OCI-LY3 (cell line): ENCODE measurements around the gene MED13L.

Experiments used
- H2AFZ ChIP-seq: fragments of 200-600, 300-600 bp; shearing (Covaris generic); 2 replicates; pipeline ENCODE4 v1.6.0; 2014; ENCODE audit warnings: antibody characterized with exemption, low read depth, low read length
- H3K27ac ChIP-seq: fragments of 200-600, 300-600 bp; sonication (generic); 2 replicates; pipeline ENCODE4 v1.5.1; 2014; ENCODE audit warnings: mild to moderate bottlenecking, low read length, moderate library complexity, mixed read lengths
- H3K27me3 ChIP-seq: fragments of 200-600, 300-600 bp; sonication (generic); 2 replicates; pipeline ENCODE4 v1.6.1; 2014; ENCODE audit warnings: low read depth, low read length, mixed read lengths
- H3K36me3 ChIP-seq: fragments of 200-600, 300-600 bp; sonication (generic); replicated peaks from 2 replicates; pipeline ENCODE3; 2014; ENCODE audit warnings: low read depth, low read length, mixed read lengths
- H3K4me1 ChIP-seq: fragments of 300-600, 200-600 bp; sonication (generic); 2 replicates; pipeline ENCODE4 v1.6.1; 2014; ENCODE audit warnings: low read length, mixed read lengths
- H3K4me2 ChIP-seq: fragments of 200-600, 300-600 bp; sonication (generic); 2 replicates; pipeline ENCODE4 v1.6.1; 2014; ENCODE audit warnings: low read length, mixed read lengths
- H3K4me3 ChIP-seq: fragments of 300-600, 200-600 bp; sonication (generic); 2 replicates; pipeline ENCODE4 v1.5.1; 2014; ENCODE audit warnings: antibody characterized with exemption, mild to moderate bottlenecking, low read length, moderate library complexity
- H3K79me2 ChIP-seq: fragments of 300-600, 200-600 bp; shearing (Covaris generic); 2 replicates; pipeline ENCODE4 v1.6.1; 2014; ENCODE audit warnings: mild to moderate bottlenecking, low read length, mixed read lengths
- H3K9ac ChIP-seq: fragments of 300-600, 200-600 bp; shearing (Covaris generic); 2 replicates; pipeline ENCODE4 v1.6.0; 2014; ENCODE audit warnings: mild to moderate bottlenecking, low read length, moderate library complexity
- H3K9me3 ChIP-seq: fragments of 200-600, 300-600 bp; shearing (Covaris generic); 2 replicates; pipeline ENCODE4 v1.6.1; 2014; ENCODE audit warnings: low read length, mixed read lengths; ENCODE audit not compliant: insufficient read depth
- H4K20me1 ChIP-seq: fragments of 200-600, 300-600 bp; sonication (generic); 2 replicates; pipeline ENCODE4 v1.6.1; 2016; ENCODE audit warnings: low read length, mixed read lengths; ENCODE audit not compliant: insufficient read depth
- CTCF ChIP-seq: fragments of 200-600, 300-600 bp; sonication (generic); IDR thresholded peaks from 2 replicates; pipeline ENCODE4 v1.5.1; 2014; ENCODE audit warnings: antibody characterized with exemption, low read length, low read depth
- EZH2phosphoT487 ChIP-seq: fragments of 200-600 bp; shearing (Covaris generic); IDR thresholded peaks from 2 replicates; pipeline ENCODE4 v1.6.1; 2018; ENCODE audit warnings: antibody characterized with exemption, mixed run types, low read depth

The MED13L gene

GRCh38 chr12:115960868-115961802 lies 316.4 kb downstream of the MED13L start:
- H4K20me1 ChIP-seq, result no peaks in the 10 kb centered on the region
- no peak overlapping the region for H3K4me2 ChIP-seq
- H3K4me1 ChIP-seq, result no peaks in the 10 kb centered on the region
- no peaks in the 10 kb centered on the region for H3K9me3 ChIP-seq
- no peak overlapping the region for H2AFZ ChIP-seq
- H3K79me2 ChIP-seq, result no peaks in the 10 kb centered on the region
- peaks cover 48% of the 10 kb centered on the region for H3K36me3 ChIP-seq
- TF ChIP-seq CTCF (no peak), EZH2phosphoT487 (no peak)
- no peaks in the 10 kb centered on the region for H3K27me3 ChIP-seq
- no peak overlapping the region for H3K27ac ChIP-seq
- H3K4me3 ChIP-seq, result no peak overlapping the region
- H3K9ac ChIP-seq, result no peak overlapping the region

GRCh38 chr12:115957686-115958290 lies 319.7 kb downstream of the MED13L start:
- no peaks in the 10 kb centered on the region for H3K79me2 ChIP-seq
- no peak overlapping the region for H3K27ac ChIP-seq
- H3K36me3 ChIP-seq, result peaks cover 25% of the 10 kb centered on the region
- H3K4me2 ChIP-seq, result no peak overlapping the region
- TF ChIP-seq CTCF (no peak), EZH2phosphoT487 (no peak)
- no peaks in the 10 kb centered on the region for H3K9me3 ChIP-seq
- no peaks in the 10 kb centered on the region for H3K27me3 ChIP-seq
- H3K9ac ChIP-seq, result no peak overlapping the region
- H4K20me1 ChIP-seq, result no peaks in the 10 kb centered on the region
- H2AFZ ChIP-seq, result no peak overlapping the region
- H3K4me1 ChIP-seq, result no peaks in the 10 kb centered on the region
- H3K4me3 ChIP-seq, result no peak overlapping the region

DNA sequence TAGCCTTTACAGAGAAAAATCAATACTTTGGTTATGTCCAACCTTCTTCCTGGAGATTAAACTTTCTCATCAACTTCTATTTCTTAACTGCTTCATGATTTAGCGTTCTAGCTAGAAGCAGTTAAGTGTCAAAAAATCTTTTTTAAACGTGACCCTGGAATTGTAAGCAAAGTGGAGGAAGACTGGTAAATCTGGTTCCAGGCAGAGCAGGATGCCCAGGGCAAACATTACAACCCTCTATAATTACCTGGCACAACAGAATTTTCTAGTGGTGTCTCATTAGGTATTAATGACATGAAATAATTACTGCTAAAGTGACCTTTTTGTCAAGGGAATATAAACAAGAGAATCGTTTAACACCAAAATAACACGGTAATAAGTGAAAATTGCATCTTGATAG lies 320.8 kb downstream of the MED13L start:
- no peak overlapping the region for H2AFZ ChIP-seq
- no peaks in the 10 kb centered on the region for H4K20me1 ChIP-seq
- H3K9me3 ChIP-seq, result no peaks in the 10 kb centered on the region
- no peak overlapping the region for H3K4me3 ChIP-seq
- H3K4me2 ChIP-seq, result no peak overlapping the region
- no peaks in the 10 kb centered on the region for H3K27me3 ChIP-seq
- no peaks in the 10 kb centered on the region for H3K79me2 ChIP-seq
- no peak overlapping the region for H3K9ac ChIP-seq
- H3K36me3 ChIP-seq, result peaks cover 21% of the 10 kb centered on the region
- no peak overlapping the region for H3K27ac ChIP-seq
- no peak for TF ChIP-seq CTCF
- no peak for TF ChIP-seq EZH2phosphoT487
- no peaks in the 10 kb centered on the region for H3K4me1 ChIP-seq

- H3K27ac ChIP-seq, result no peak overlapping the region
- no peaks in the 10 kb centered on the region for H3K27me3 ChIP-seq
These were observed 321.3 kb downstream of the MED13L start for GRCh38 chr12:115956236-115956635.

More at GRCh38 chr12:115956236-115956635, 321.3 kb downstream of the MED13L start:
- Histone ChIP-seq H3K9me3 (no peaks in the 10 kb centered on the region), H2AFZ (no peak overlapping the region), H3K9ac (no peak overlapping the region), H3K79me2 (no peaks in the 10 kb centered on the region), H3K4me1 (no peaks in the 10 kb centered on the region), H3K36me3 (peaks cover 18% of the 10 kb centered on the region), H4K20me1 (no peaks in the 10 kb centered on the region), H3K4me3 (no peak overlapping the region), H3K4me2 (no peak overlapping the region)
- TF ChIP-seq CTCF (no peak), EZH2phosphoT487 (no peak)
